K562 (cell line): ENCODE results near the gene VPS41. TPM values are rescaled to one million over a fixed set of nuclear protein-coding genes. Genes with fewer than 3 reads are reported as not detected.

Experiments
- ATAC-seq: fragments of 200-7000 bp; cut with Tn5 transposase; 3 replicates; pipeline ENCODE4 v1.9.1; 2020; ENCODE audit warnings: moderate library complexity
- BruUV-seq: library from RNA; stranded (reverse); fragments of 400-500 nt; replicated peaks from 2 replicates; lab custom pipeline; 2021; lab: Mats Ljungman, UMichigan
- CTCF ChIA-PET: fragments of 300-600 bp; formaldehyde crosslinking; extraction: SDS; loops from one replicate; lab custom pipeline; 2021; ENCODE audit warnings: low intra/inter-chr PET ratio; lab: Yijun Ruan, JAX
- POLR2A ChIA-PET: fragments of 300-600, 350-650 bp; sonication (Branson Sonifier 250); formaldehyde crosslinking; extraction: SDS; loops from one replicate; lab custom pipeline; 2021; ENCODE audit warnings: antibody characterized with exemption, inconsistent platforms; lab: Yijun Ruan, JAX
- DNase-seq, 4 experiments: peaks; one replicate each; pipeline versions ENCODE4 v3.0.0 to v3.0.0-alpha.2; 2011 to 2018; ENCODE audit warnings: low spot score in 3 of 4, mixed read lengths in 3 of 4; ENCODE audit errors: extremely low read depth in 1 of 4
- FAIRE-seq: peaks from 2 replicates; lab custom pipeline; 2011; peaks lifted over from hg19 to GRCh38; lab: Jason Lieb, UNC
- H2AFZ ChIP-seq: 2 replicates; pipeline ENCODE4 v1.6.0; 2011; ENCODE audit warnings: low read depth, low read length, control low read depth, inconsistent platforms
- H3K27ac ChIP-seq: fragments of 200-600 bp; 3 replicates; pipeline ENCODE4 v1.8.0; 2011; ENCODE audit warnings: low read depth, mild to moderate bottlenecking, control low read depth, inconsistent platforms, low read length, moderate library complexity, mixed read lengths; ENCODE audit errors: extremely low read depth
- H3K27me3 ChIP-seq, 2 experiments: fragments of 300-600 bp in 1 of 2; 2 replicates in 1 of 2; 3 replicates in 1 of 2; pipeline versions ENCODE4 v1.6.0 to v1.8.0; 2011; ENCODE audit warnings: inconsistent platforms in 2 of 2, low read length in 2 of 2, mild to moderate bottlenecking in 1 of 2, mixed read lengths in 1 of 2, moderate library complexity in 1 of 2; ENCODE audit not compliant: control insufficient read depth in 2 of 2, insufficient read depth in 2 of 2
- H3K36me3 ChIP-seq: fragments of 300-600 bp; 3 replicates; pipeline ENCODE4 v1.8.0; 2011; ENCODE audit warnings: mild to moderate bottlenecking, low read length, inconsistent platforms; ENCODE audit not compliant: control insufficient read depth, insufficient read depth
- H3K4me1 ChIP-seq, 2 experiments: fragments of 200-600 bp in 1 of 2; replicated peaks in 1 of 2; 2 replicates in 1 of 2; 3 replicates in 1 of 2; pipeline versions ENCODE4 v1.5.1 to v1.8.0; 2011; ENCODE audit warnings: inconsistent platforms in 2 of 2, low read length in 2 of 2, mild to moderate bottlenecking in 1 of 2, mixed read lengths in 1 of 2, moderate library complexity in 1 of 2; ENCODE audit not compliant: control insufficient read depth in 2 of 2, insufficient read depth in 2 of 2
- H3K4me2 ChIP-seq: 2 replicates; pipeline ENCODE4 v1.6.1; 2011; ENCODE audit warnings: low read length, control low read depth, inconsistent platforms, mixed read lengths; ENCODE audit not compliant: insufficient read depth
- H3K4me3 ChIP-seq: fragments of 200-600 bp; sonication (generic), shearing (Covaris generic); 2 replicates; pipeline ENCODE4 v1.5.1; 2016; ENCODE audit warnings: control low read depth, inconsistent platforms
- H3K79me2 ChIP-seq: fragments of 200-600 bp; 3 replicates; pipeline ENCODE4 v1.8.0; 2011; ENCODE audit warnings: low read length, inconsistent platforms; ENCODE audit not compliant: control insufficient read depth, insufficient read depth
- H3K9ac ChIP-seq, 2 experiments: 2 replicates each; pipeline versions ENCODE4 v1.6.0 to v1.6.1; 2011; ENCODE audit warnings: low read depth in 2 of 2, low read length in 2 of 2, control low read depth in 1 of 2, inconsistent platforms in 1 of 2, mild to moderate bottlenecking in 1 of 2, mixed read lengths in 1 of 2; ENCODE audit not compliant: insufficient read depth in 1 of 2
- H3K9me1 ChIP-seq: one replicate; pipeline ENCODE4 v1.6.0; 2011; ENCODE audit warnings: inconsistent platforms, mild to moderate bottlenecking, low read length, moderate library complexity; ENCODE audit not compliant: control insufficient read depth, insufficient read depth
- H3K9me3 ChIP-seq: replicated peaks from 2 replicates; pipeline ENCODE4 v1.5.1; 2011; ENCODE audit warnings: low read depth, low read length, inconsistent platforms; ENCODE audit not compliant: control insufficient read depth, insufficient read depth
- H4K20me1 ChIP-seq: replicated peaks from 2 replicates; pipeline ENCODE4 v1.6.1; 2011; ENCODE audit warnings: low read length, inconsistent platforms, mixed read lengths; ENCODE audit not compliant: control insufficient read depth, insufficient read depth
- CBFA2T2 ChIP-seq: fragments of 450-650 bp; conservative IDR thresholded peaks from 2 replicates; pipeline ENCODE4 v1.6.1; 2017; ENCODE audit warnings: mild to moderate bottlenecking
- FOXJ3 ChIP-seq: sonication (generic); formaldehyde crosslinking; IDR thresholded peaks from 2 replicates; pipeline ENCODE4 v1.4.0; 2020; ENCODE audit warnings: mild to moderate bottlenecking, missing genetic modification reagents
- HNRNPUL1 ChIP-seq: fragments of 200-400 bp; formaldehyde crosslinking; IDR thresholded peaks from 2 replicates; pipeline ENCODE4 v1.6.1; 2017; ENCODE audit warnings: low read length
- KAT7 ChIP-seq: sonication (generic); formaldehyde crosslinking; IDR thresholded peaks from 2 replicates; pipeline ENCODE4 v1.8.0; 2022; ENCODE audit warnings: missing genetic modification reagents, mild to moderate bottlenecking, borderline replicate concordance
- MBD1 ChIP-seq: fragments of 250-450 bp; sonication (Bioruptor Pico); IDR thresholded peaks from 2 replicates; pipeline ENCODE4 v1.8.0; 2022; ENCODE audit warnings: inconsistent platforms
- MCM7 ChIP-seq, 2 experiments: fragments of 450-650 bp; IDR thresholded peaks; 2 replicates each; pipeline ENCODE4 v1.6.1; 2016 to 2018
- MYC ChIP-seq, 2 experiments: fragments of 250-450 bp in 1 of 2; sonication (Bioruptor Pico) in 1 of 2; IDR thresholded peaks; 2 replicates each; pipeline versions ENCODE4 v1.5.1 to v1.6.1; 2012 to 2021; ENCODE audit warnings: low read depth in 2 of 2, borderline replicate concordance in 1 of 2, improper control_type of control experiment in 1 of 2, low read length in 1 of 2, mild to moderate bottlenecking in 1 of 2, moderate library complexity in 1 of 2
- SMAD3 ChIP-seq: fragments of 450-650 bp; formaldehyde crosslinking; conservative IDR thresholded peaks from 2 replicates; pipeline ENCODE4 v1.4.0; 2020; ENCODE audit warnings: mild to moderate bottlenecking
- SMARCE1 ChIP-seq: fragments of 450-650 bp; IDR thresholded peaks from 2 replicates; pipeline ENCODE4 v1.7.1; 2016; ENCODE audit warnings: mild to moderate bottlenecking
- ZC3H11A ChIP-seq: IDR thresholded peaks from 2 replicates; pipeline ENCODE4 v1.6.1; 2012; ENCODE audit warnings: low read depth, low read length, improper control_type of control experiment
- ZFP36 ChIP-seq: fragments of 150-350 bp; IDR thresholded peaks from 2 replicates; pipeline ENCODE4 v1.6.1; 2018; ENCODE audit warnings: low read length, low read depth; ENCODE audit not compliant: partially characterized antibody
- ZNF274 ChIP-seq: IDR thresholded peaks from 2 replicates; pipeline ENCODE4 v1.6.1; 2011; ENCODE audit warnings: low read depth, mild to moderate bottlenecking, low read length, moderate library complexity, borderline replicate concordance
- ZNF785 ChIP-seq: fragments of 250-450 bp; sonication (Bioruptor Pico); IDR thresholded peaks from 2 replicates; pipeline ENCODE4 v1.4.0; 2020; ENCODE audit warnings: mild to moderate bottlenecking
- WGBS: fragments of 100-300 bp; shearing (Covaris generic); methylation state at CpG from one replicate; pipeline ENCODE4 v1.1.6; 2016; ENCODE audit warnings: low coverage, mixed read lengths; ENCODE audit not compliant: insufficient coverage; ENCODE audit errors: missing lambda C conversion rate; 5-methylcytosine and 5-hydroxymethylcytosine counted together
- in situ Hi-C: fragments of 300-500 bp; cut with MboI; formaldehyde crosslinking; loops from 4 replicates; pipeline ENCODE4 v1.15.0; 2018; ENCODE audit warnings: inconsistent platforms, mixed read lengths
- intact Hi-C: fragments of 100-400 bp; cut with micrococcal nuclease; formaldehyde crosslinking; loops from 2 replicates; pipeline ENCODE4 v1.14.2; 2022
- polyA plus RNA-seq, 8 experiments: library from polyadenylated mRNA; depleted of rRNA in 4 of 8; stranded (reverse) in 5 of 8; unstranded in 3 of 8; fragments of >200 nt; fragmentation: Nextera tagmentation in 2 of 8; fragmentation: Illumina TruSeq in 1 of 8; extraction: Ambion mirVana in 2 of 8; extraction: Trizol in 1 of 8; gene quantifications; 2 replicates each; pipeline versions ENCODE4 v1.2.1 to v1.2.3, GENCODE V29; 2011 to 2014; ENCODE audit warnings: inconsistent platforms in 1 of 8, missing spikeins in 1 of 8
- total RNA-seq, 7 experiments: library from RNA; depleted of rRNA in 6 of 7; stranded (reverse); fragments of >200 nt in 6 of 7; fragmentation: Illumina TruSeq in 2 of 7; extraction: Trizol in 2 of 7; gene quantifications; 2 replicates each; pipeline versions ENCODE4 v1.2.1 to v1.2.3, GENCODE V29; 2011 to 2021; ENCODE audit warnings: low replicate concordance in 1 of 7

The VPS41 gene
- total and polyA plus RNA-seq, 9 of the 15 experiments (the other 6 are each of a cell fraction or from before 2014, with no cell fraction given) = 17.7 to 46.8 (median 32.1) TPM

- no peaks in the 10 kb centered on the region for H3K9me1 ChIP-seq
- ATAC-seq (no peak), DNase-seq (no peak), FAIRE-seq (no peak)
- H2AFZ ChIP-seq = no peak overlapping the region
- WGBS = 3% methylated on average over 3 of the region's 3 CpGs
- H3K27me3 ChIP-seq = no peaks in the 10 kb centered on the region
- no peak overlapping the region for H3K9ac ChIP-seq
- ChIA-PET POLR2A (interaction anchor here (0.7 kb wide), 1 partner anchor 1286 kb away, joined by 3 read pairs; no protein-coding TSS in a partner anchor), CTCF (no interaction called here)
- no TSS peak for BruUV-seq
- no peak overlapping the region for H3K4me3 ChIP-seq
- no peaks in the 10 kb centered on the region for H3K79me2 ChIP-seq
- H3K36me3 ChIP-seq = no peaks in the 10 kb centered on the region
- no peak overlapping the region for H3K27ac ChIP-seq
- in situ Hi-C loops = no loop called here
- H4K20me1 ChIP-seq = no peaks in the 10 kb centered on the region
- no peak overlapping the region for H3K4me2 ChIP-seq
- intact Hi-C loops = no loop called here
- H3K4me1 ChIP-seq = no peaks in the 10 kb centered on the region; a peak in 1 of 5 replicates
- no peaks in the 10 kb centered on the region for H3K9me3 ChIP-seq
- TF ChIP-seq FOXJ3 (CRISPR knock-in tag) = no peak
- TF ChIP-seq MYC (IDR thresholded peaks at IDR 0.05; ENCODE audit: low read depth, low read length) = no peak
- no peak for TF ChIP-seq MYC (CRISPR knock-in tag; IDR thresholded peaks at IDR 0.05; ENCODE audit: borderline replicate concordance, low read depth)
- no peak for TF ChIP-seq MBD1 (CRISPR knock-in tag)
- no peak for TF ChIP-seq ZFP36
- no peak for TF ChIP-seq SMAD3 (CRISPR knock-in tag)
- TF ChIP-seq ZNF274 = no peak
- no peak for TF ChIP-seq KAT7 (CRISPR knock-in tag)
- TF ChIP-seq ZNF785 (CRISPR knock-in tag) = no peak
- TF ChIP-seq CBFA2T2 = no peak
- no peak for TF ChIP-seq MCM7 (IDR thresholded peaks at IDR 0.05)
- no peak for TF ChIP-seq HNRNPUL1
- no peak for TF ChIP-seq SMARCE1
- no peak for TF ChIP-seq ZC3H11A
- TF ChIP-seq, all 486 proteins: peak for 0
Observed at GRCh38 chr7:38834357-38834756, 74.6 kb downstream of the VPS41 start.
